ENCODE data around the gene CMTM1.
"Not testable (repeated sequence)": the region's sequence is repeated elsewhere in the genome, so short reads cannot be mapped to it uniquely, and the experiment has no call there.

The CMTM1 gene

DNA sequence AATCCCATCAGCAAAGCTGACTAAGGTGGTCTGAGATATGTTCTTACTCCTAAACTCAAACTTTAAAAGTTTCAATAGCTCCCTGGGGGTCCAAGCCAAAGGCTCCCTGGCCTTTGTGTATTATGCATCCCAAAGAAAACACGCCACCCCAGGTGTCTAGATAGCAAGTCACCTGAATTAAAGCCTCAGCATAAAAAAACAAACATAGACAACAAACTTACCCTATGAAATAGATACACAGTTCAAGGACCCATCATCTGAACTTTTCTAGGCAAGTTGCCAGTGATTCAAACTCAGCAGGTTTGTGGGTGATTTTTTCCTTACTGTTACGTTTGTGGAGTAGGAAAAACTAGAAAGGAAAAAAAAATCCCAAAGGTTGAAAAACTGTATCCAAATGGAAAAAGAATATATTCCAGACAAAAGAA lies 50.8 kb downstream of the CMTM1 start:
- no peak for DNase-seq

DNA sequence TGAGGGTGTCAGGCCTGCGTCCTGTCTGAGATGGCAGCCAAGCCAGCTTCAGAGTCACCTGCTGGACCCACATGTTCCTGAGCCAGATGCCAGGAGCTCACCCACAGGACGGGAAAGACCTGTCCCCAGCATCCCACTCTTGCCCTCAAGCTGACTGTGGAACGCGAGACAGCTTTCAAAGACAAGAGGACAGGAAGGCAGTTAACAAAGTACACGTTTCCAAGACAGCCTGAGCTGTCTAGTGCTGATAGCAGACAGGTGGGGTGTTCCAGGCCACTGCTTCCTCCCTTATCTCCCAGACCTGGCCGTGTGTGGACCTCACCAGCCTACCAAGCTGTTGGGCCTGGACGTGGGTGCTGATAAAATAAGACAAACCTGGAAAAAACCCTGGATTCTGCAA lies 51.5 kb downstream of the CMTM1 start:
- DNase-seq = no peak

- no peak for DNase-seq
Observed at GRCh38 chr16:66618588-66619375, 52.5 kb downstream of the CMTM1 start.

DNA sequence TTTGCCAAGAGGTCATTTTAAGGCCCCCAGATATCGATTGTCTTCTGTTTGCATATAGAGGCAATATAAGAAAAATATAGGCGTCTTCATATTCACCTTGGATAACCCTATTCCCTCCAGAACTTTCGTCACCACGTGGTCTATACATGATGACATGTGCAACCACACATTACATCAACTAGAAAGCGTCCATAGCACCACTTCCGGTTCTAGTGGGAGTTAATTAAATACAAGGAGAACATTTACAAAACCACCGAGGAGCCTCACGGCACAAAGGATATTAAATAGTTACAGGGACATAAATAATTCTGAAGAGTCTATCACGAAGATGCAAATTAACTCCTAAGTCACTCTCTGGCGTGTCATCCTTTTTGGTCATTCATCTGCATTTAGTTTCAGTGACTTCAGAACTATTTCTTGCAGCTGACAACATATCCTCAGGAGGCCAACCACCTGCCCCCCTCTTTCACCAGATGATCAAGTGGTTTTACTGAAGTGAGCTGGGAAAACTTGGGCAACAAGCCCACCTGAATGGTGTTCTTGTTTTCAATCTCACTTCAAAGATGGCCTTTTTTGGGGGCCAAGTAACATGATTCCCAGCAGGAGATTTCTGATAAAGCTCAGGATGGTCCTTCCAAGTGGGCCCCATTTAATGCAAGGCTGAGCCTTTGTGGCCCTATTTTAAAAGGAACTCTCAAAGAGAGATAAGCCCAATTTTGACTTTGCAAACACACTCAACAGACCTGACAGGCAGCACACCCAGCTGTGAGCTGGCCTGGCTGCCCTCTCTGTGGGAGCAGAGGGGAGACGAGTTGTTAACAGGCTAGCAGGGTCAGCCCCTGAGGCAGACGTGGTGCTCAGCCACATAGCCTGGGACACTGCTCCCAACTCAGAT lies 53.5 kb downstream of the CMTM1 start:
- DNase-seq = no peak

- no peak for DNase-seq
Observed at GRCh38 chr16:66620429-66620795, 54.2 kb downstream of the CMTM1 start.

DNA sequence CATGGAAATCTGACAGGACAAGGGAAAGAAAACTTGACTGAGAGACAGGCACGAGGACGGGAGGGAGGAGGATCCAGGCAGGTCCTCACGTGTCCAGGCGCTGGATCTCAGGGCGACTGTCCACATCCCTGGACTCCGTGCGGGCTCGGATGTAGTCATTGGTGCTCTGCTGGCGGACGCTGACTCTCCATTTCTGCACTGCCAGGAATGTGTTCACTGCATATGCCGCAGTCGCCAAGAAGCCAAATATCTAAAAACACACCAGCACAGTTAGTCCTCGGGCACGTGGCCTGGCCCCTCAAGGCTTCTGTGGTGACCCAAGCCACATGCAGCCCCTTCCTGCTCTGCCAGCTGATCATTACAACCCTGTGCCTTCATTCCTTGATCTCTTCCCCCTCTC lies 55.7 kb downstream of the CMTM1 start:
- DNase-seq = no peak

DNA sequence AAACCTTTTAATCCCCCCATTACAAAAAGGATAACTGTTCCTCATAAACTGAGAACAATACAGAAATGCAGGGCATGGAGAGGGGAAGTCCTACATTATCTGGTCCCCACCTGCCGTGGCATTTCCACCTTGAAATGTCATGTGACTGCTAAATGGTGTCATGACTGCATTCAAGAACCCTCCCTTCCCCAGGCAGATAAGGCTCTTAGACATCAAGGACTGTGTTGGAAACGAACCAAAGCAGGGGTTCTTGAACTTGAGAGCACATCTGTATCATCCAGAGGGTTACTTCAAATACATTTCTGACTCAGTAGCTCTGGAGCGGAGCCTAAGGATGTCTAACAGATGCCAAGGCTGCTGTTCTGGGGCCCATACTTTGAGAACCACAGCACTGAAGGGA lies 56.6 kb downstream of the CMTM1 start:
- no peak for DNase-seq

DNA sequence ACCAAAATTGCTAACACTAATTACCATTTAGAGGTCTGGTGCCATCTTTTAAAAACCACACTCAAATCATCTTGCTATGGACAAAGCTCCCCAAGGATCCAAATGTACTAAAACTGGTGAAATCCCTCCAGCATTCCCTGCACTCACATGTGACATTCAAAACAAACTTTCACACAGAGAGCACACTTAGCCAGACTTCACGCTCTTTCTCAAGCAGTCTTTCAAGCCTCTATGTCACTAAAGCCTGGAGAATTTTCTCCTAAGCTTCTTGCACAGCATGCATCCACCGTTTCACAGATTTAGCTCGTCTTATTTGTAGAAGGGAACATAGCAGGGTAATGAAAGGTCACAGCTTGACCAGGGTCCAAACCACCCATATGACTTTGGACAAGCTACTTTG lies 57.5 kb downstream of the CMTM1 start:
- no peak for DNase-seq

GRCh38 chr16:66627611-66628378 lies 61.6 kb downstream of the CMTM1 start:
- DNase-seq = not testable (repeated sequence)

Measured in CD4-positive, alpha-beta T cell treated with Interleukin-10 for 1 hour (primary cell).